Fibroblast of lung (primary cell): ENCODE measurements around the gene USH1C.

ENCODE experiments used
- CTCF ChIP-seq, 2 donors: IDR thresholded peaks in 1 of 2; conservative IDR thresholded peaks in 1 of 2; 1 replicate in 1 of 2; 2 replicates in 1 of 2; pipeline ENCODE4 v1.5.1; 2011 to 2012; ENCODE audit warnings: low read length in 2 of 2, control low read depth in 1 of 2, inconsistent platforms in 1 of 2, low read depth in 1 of 2, mild to moderate bottlenecking in 1 of 2
- EZH2 ChIP-seq: IDR thresholded peaks from 2 replicates; pipeline ENCODE4 v1.5.1; 2012; ENCODE audit warnings: low read length, control low read depth, mild to moderate bottlenecking; ENCODE audit errors: missing control alignments

DNA sequence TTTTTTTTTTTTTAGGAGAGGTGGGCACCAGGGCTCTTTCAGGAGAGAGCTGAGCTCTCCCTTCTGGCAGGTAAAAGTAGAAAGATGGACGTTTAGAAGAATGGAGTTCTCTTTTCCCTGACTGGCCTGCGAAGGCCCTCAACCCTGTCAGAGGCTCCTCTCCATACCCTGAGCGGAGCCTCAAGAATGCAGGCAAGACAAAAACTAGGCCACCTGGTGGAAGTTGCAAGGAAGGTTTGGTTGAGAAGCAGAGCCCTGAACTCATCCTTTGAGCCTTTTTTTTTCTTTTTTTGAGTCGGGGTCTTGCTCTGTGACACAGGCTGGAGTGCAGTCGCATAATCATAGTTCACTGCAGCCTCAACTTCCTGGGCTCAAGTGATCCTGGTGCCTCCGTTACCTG, 4.2 kb upstream of the USH1C start:
- TF ChIP-seq CTCF (conservative IDR thresholded peaks at IDR 0.05 in 1 of 2, IDR thresholded peaks at IDR 0.05 in 1 of 2; ENCODE audit: low read depth in 1 of 2, low read length in 2 of 2) (no peak), EZH2 (no peak)
